Renal pelvis (tissue), 4 donors: ENCODE measurements around the gene TMEM190. TPM values are rescaled to one million over a fixed set of nuclear protein-coding genes. Genes with fewer than 3 reads are reported as not detected.

Experiments
- DNase-seq: peaks from one replicate; pipeline ENCODE4 v3.0.0-alpha.2; 2013
- polyA plus RNA-seq, 3 donors: library from polyadenylated mRNA; unstranded; fragments of 120-200 nt; gene quantifications; one replicate each; pipeline ENCODE4 v1.2.1, GENCODE V29; 2013; ENCODE audit not compliant: insufficient read length in 3 of 3

Gene TMEM190
- polyA plus RNA-seq, 3 donors, result 0.41 to 0.81 (median 0.55) TPM

- DNase-seq, result no peak
These were observed 6.8 kb upstream of the TMEM190 start for GRCh38 chr19:55369653-55370304.

DNA sequence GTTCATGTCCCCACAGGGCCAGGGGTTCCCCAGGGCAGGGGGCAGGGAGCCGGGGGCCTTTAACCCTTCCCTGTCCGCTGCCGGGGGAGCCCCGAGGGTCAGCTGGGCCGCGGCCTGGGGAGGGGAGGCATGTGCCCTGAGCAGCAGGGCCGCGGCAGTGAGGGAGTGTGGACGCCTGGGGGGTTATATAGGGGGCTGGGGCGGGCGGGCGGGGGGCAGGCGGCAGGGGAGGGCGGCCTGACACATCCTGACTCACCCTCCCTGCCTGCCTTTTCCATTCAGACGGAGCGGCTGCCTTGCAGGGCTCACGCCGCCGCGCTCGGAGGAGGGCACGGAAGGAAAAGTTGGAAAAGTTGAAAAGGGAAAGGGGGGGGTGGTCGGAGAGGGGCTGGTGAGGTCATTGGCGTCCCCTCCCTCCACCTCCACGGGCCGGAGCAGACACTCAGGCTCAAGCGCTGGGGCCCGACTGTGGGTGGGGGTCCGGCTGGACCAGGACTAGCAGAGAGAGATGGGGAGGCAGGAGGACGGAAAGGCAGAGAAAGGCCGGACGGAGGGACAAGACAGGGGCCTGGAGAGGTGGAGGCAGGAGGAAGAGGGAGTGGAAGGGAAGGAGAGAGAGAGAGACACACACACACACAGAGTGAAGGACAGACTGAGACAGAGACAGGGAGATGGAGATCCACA lies 6.2 kb upstream of the TMEM190 start, which contains the start of gene IL11:
Gene IL11, minus strand, starts transcription at position 159 of the 684 bp plus-strand sequence. Its CDS starts 153 bp downstream, at position 6.
- DNase-seq, result no peak

GRCh38 chr19:55372316-55373081 lies 4.1 kb upstream of the TMEM190 start:
- DNase-seq, result no peak

GRCh38 chr19:55373306-55373992 lies 3.2 kb upstream of the TMEM190 start:
- DNase-seq, result no peak

DNA sequence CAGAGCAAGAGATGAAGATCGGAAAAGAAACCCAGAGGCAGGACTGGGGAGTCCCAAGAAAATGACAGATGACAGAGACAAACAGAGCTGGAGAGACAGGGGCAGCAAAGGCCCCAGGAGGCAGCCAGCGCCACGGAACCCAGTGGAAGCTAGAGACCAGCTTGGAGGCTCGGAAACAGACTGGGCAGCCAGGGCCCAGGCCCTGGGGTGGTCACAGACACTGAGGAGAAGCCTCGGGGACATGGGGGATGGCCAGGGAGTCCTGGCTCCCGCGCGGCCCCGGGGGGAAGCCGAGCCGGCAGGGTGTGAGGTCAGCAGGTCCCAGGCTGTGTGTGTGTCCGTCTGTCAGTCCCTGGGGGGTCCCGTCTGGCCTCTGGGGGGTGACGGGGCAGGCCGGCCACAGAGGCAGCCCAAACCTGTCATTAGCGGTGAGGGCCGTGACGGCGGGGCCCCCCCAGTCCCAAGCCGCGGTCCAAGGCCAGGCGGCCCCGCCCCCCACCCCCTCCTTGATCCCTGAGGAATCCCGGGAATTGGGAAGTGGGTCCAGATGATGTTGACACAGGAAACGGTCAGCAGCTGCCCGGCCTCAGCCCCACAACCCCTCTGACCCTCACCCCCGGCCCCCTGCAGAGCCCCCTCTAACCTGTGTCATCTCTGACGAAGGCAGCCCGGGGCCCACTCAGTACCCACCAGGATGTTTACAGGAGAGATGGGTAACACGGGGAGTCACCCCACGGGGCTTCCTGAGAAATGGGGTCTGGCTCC lies 2.5 kb upstream of the TMEM190 start:
- DNase-seq, result no peak

GRCh38 chr19:55377356-55378131 lies 918 bp downstream of the TMEM190 start:
- no peak for DNase-seq

DNA sequence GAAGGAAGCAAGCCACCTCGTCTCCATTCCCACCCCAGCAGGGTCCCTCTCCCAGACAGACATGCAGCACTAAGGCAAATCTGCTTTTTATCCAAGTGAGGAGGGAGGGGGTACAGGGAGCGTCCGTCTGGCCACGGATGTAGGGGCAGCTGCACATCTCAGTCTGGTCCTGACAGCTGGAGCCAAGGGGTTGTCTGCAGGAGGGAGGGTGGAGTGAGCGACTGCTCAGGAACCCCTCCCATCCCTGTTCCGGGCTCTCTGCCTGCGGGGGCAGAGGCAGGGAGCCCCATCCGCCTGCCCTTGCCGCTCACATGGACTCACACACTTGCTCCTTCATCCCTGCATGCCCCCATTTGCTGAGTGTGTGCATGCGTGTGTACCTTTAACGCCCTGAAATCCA lies 2.5 kb downstream of the TMEM190 start:
- no peak for DNase-seq

DNA sequence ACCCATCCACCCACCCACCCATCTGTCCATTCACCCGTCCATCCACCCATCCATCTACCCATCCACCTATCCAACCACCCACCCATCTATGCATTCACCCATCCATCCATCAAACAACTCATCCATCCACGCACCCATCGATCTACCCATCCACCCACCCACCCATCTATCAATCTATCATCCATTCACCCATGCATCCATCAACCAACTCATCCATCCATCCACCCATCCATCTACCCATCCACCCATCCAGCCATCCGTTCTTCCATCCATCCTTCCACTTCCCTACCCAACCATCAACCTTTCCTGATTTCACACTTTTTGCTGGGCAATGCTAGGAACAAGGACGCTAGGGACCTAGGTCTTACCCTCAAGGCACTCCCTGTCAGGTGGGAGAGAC lies 5.4 kb downstream of the TMEM190 start:
- DNase-seq, result no peak

DNA sequence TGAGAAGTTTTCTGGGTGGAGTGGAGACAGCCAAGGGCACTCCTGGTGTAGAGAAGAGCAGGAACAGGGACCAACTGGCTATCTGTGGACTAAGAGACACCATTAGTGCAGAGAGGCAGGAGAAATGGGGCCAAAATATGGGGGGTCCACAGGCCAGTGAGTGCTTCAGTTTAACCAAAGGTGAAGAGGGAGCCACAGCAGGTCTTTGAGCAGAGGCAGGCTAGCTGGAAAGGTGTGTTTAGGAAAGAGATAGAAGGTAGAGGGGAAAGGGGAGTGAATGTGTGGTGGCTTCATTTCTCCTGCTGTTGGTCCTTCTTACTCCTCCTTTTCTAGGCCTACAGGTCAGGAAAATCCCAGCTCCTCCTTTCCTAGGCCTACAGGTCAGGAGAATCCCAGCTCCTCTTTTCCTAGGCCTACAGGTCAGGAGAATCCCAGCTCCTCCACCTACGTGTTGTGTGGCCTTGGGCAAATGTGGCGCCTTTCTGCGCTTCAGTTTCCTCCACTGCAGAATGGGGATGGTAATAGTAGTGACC lies 6.0 kb downstream of the TMEM190 start:
- no peak for DNase-seq

GRCh38 chr19:55383279-55384130 lies 6.9 kb downstream of the TMEM190 start:
- no peak for DNase-seq

GRCh38 chr19:55384131-55384919 lies 7.7 kb downstream of the TMEM190 start, which contains the start of gene TMEM238:
Gene TMEM238, minus strand, starts transcription at chr19:55384292. Its CDS starts 33 bp downstream, at chr19:55384259.
- no peak for DNase-seq

- DNase-seq, result peak; percentile 95
These were observed 8.5 kb downstream of the TMEM190 start for GRCh38 chr19:55384920-55385723.

DNA sequence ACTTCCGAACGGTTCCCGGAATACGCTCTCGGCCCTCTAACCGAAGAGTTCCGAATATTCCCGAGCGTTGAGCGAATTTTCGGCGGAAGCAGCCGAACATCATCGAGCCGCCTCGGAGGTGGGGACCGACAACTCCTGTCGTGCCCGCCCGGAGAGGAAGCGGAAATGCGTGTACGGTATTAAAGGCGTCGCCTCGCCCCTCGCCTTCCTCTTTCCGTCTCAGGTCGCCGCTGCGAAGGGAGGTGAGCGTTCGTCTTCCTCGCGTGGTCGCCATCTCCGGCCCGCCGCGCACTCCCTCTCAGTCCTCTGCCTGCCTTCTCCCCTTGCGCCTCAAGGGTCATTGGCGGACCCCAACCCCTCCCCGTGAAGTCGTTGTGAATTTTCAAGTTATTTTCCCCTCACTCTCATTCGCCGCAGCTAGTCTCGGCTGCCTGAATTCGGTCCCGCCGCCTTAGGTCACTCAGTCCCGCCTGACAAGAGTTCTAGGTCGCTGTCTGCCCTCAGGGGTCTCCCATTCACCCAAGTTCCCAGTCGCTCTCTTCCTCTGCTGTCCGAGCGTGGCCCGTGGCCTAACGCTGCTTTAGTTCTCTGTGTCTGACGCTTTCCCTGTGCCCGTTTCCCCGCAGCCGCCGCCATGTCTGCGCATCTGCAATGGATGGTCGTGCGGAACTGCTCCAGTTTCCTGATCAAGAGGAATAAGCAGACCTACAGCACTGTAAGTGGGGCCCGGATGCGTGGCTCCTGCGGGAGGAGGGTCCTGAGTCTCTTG lies 9.3 kb downstream of the TMEM190 start, which contains the start of gene RPL28:
Gene RPL28, plus strand, starts transcription at position 209 of the 769 bp plus-strand sequence. Its CDS starts 426 bp downstream, at position 635.
- peak; percentile 99 for DNase-seq

GRCh38 chr19:55386493-55386971 lies 9.9 kb downstream of the TMEM190 start:
- no peak for DNase-seq

DNA sequence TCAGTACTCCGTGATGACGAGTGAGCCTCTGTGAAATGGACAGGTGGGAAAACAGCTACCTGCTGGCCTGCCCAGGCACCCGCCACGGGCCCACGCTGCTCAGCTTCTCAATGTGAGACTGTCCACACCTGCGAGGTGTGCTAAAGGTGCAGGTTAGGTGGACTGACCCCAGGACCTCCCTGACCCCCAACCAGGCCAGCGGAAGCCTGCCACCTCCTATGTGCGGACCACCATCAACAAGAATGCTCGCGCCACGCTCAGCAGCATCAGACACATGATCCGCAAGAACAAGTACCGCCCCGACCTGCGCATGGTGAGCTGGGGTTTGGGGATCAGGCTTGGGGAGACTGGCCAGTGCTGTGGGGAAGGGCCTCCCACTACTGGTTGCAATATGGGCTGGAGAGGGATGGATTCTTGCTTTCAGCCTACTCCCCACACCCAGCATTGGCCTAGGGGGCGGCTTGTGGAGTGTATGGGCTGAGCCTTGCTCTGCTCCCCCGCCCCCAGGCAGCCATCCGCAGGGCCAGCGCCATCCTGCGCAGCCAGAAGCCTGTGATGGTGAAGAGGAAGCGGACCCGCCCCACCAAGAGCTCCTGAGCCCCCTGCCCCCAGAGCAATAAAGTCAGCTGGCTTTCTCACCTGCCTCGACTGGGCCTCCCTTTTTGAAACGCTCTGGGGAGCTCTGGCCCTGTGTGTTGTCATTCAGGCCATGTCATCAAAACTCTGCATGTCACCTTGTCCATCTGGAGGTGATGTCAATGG lies 11.3 kb downstream of the TMEM190 start:
- no peak for DNase-seq
